Mesenchymal stem cell (in vitro differentiated cells and primary cell): ENCODE measurements around the gene TRNT1.

Experiments
- DNase-seq: peaks from one replicate; pipeline ENCODE4 v3.0.0-alpha.2; 2013
- H2AFZ ChIP-seq: one replicate; pipeline ENCODE4 v1.6.1; 2013; ENCODE audit warnings: low read depth, mild to moderate bottlenecking, control low read depth, inconsistent platforms, low read length, moderate library complexity
- H2AK5ac ChIP-seq: 2 replicates; pipeline ENCODE4 v1.6.1; 2013; ENCODE audit warnings: low read length, moderate library complexity, mild to moderate bottlenecking, inconsistent platforms; ENCODE audit not compliant: severe bottlenecking
- H2BK120ac ChIP-seq: one replicate; pipeline ENCODE4 v1.6.1; 2013; ENCODE audit warnings: low read depth, mild to moderate bottlenecking, inconsistent platforms, low read length, moderate library complexity
- H2BK12ac ChIP-seq, 2 experiments: one replicate each; pipeline ENCODE4 v1.6.1; 2013; ENCODE audit warnings: inconsistent platforms in 2 of 2, low read length in 2 of 2, mild to moderate bottlenecking in 2 of 2, moderate library complexity in 2 of 2, control low read depth in 1 of 2
- H2BK15ac ChIP-seq: one replicate; pipeline ENCODE4 v1.6.1; 2013; ENCODE audit warnings: mild to moderate bottlenecking, low read depth, inconsistent platforms; ENCODE audit not compliant: poor library complexity, severe bottlenecking
- H2BK5ac ChIP-seq: 2 replicates; pipeline ENCODE4 v1.6.1; 2013; ENCODE audit warnings: low read depth, mild to moderate bottlenecking, low read length, control low read depth, inconsistent platforms; ENCODE audit not compliant: poor library complexity, severe bottlenecking
- H3K14ac ChIP-seq, 2 experiments: one replicate each; pipeline ENCODE4 v1.6.1; 2013; ENCODE audit warnings: inconsistent platforms in 2 of 2, low read length in 2 of 2, control low read depth in 1 of 2, mild to moderate bottlenecking in 1 of 2, moderate library complexity in 1 of 2
- H3K18ac ChIP-seq, 2 experiments: one replicate each; pipeline ENCODE4 v1.6.1; 2013; ENCODE audit warnings: inconsistent platforms in 2 of 2, low read length in 2 of 2, control low read depth in 1 of 2, low read depth in 1 of 2, mild to moderate bottlenecking in 1 of 2
- H3K23ac ChIP-seq, 2 experiments: one replicate each; pipeline ENCODE4 v1.6.1; 2013; ENCODE audit warnings: inconsistent platforms in 2 of 2, low read length in 2 of 2, mild to moderate bottlenecking in 2 of 2, moderate library complexity in 2 of 2, control low read depth in 1 of 2
- H3K27ac ChIP-seq: 2 replicates; pipeline ENCODE4 v1.5.1; 2013; ENCODE audit warnings: mild to moderate bottlenecking, moderate library complexity, low read length, control low read depth, inconsistent platforms; ENCODE audit not compliant: poor library complexity, severe bottlenecking
- H3K27me3 ChIP-seq, 2 experiments: 2 replicates each; pipeline versions ENCODE4 v1.6.1 to v1.7.0; 2013; ENCODE audit warnings: low read length in 2 of 2, mild to moderate bottlenecking in 2 of 2, moderate library complexity in 2 of 2, control low read depth in 1 of 2, inconsistent platforms in 1 of 2; ENCODE audit not compliant: control insufficient read depth in 1 of 2, insufficient read depth in 1 of 2
- H3K36me3 ChIP-seq, 2 experiments: 2 replicates each; pipeline versions ENCODE4 v1.6.1 to v1.7.0; 2013; ENCODE audit warnings: low read length in 2 of 2, control low read depth in 1 of 2, inconsistent platforms in 1 of 2, low read depth in 1 of 2, mild to moderate bottlenecking in 1 of 2; ENCODE audit not compliant: insufficient read depth in 2 of 2, control insufficient read depth in 1 of 2
- H3K4ac ChIP-seq, 2 experiments: one replicate each; pipeline ENCODE4 v1.6.1; 2013; ENCODE audit warnings: inconsistent platforms in 2 of 2, low read length in 2 of 2, mild to moderate bottlenecking in 2 of 2, moderate library complexity in 2 of 2, control low read depth in 1 of 2, low read depth in 1 of 2
- H3K4me1 ChIP-seq: 2 replicates; pipeline ENCODE4 v1.6.1; 2013; ENCODE audit warnings: low read depth, low read length, control low read depth; ENCODE audit not compliant: control insufficient read depth, insufficient read depth
- H3K4me2 ChIP-seq: 2 replicates; pipeline ENCODE4 v1.6.1; 2013; ENCODE audit warnings: low read length, mild to moderate bottlenecking, inconsistent platforms; ENCODE audit not compliant: poor library complexity, severe bottlenecking
- H3K4me3 ChIP-seq, 2 experiments: 2 replicates each; pipeline versions ENCODE4 v1.5.1 to v1.7.0; 2013; ENCODE audit warnings: low read length in 2 of 2, mild to moderate bottlenecking in 2 of 2, control low read depth in 1 of 2, low read depth in 1 of 2; ENCODE audit not compliant: insufficient read depth in 1 of 2
- H3K79me1 ChIP-seq: replicated peaks from 2 replicates; pipeline ENCODE4 v1.6.1; 2013; ENCODE audit warnings: mild to moderate bottlenecking, control low read depth, low read length, inconsistent platforms; ENCODE audit not compliant: poor library complexity, severe bottlenecking
- H3K9ac ChIP-seq: 2 replicates; pipeline ENCODE4 v1.7.0; 2013; ENCODE audit warnings: mild to moderate bottlenecking, low read length, moderate library complexity
- H3K9me3 ChIP-seq: 2 replicates; pipeline ENCODE4 v1.7.0; 2013; ENCODE audit warnings: mild to moderate bottlenecking, low read length; ENCODE audit not compliant: control insufficient read depth
- H4K8ac ChIP-seq: one replicate; pipeline ENCODE4 v1.6.1; 2013; ENCODE audit warnings: inconsistent platforms, mild to moderate bottlenecking, low read length, moderate library complexity
- H4K91ac ChIP-seq: one replicate; pipeline ENCODE4 v1.6.1; 2013; ENCODE audit warnings: mild to moderate bottlenecking, low read length, inconsistent platforms
- WGBS: methylation state at CpG from one replicate; pipeline ENCODE4 v1.1.7; 2013; ENCODE audit warnings: mixed read lengths; 5-methylcytosine and 5-hydroxymethylcytosine counted together

The TRNT1 gene

GRCh38 chr3:3172627-3173026, 45.9 kb downstream of the TRNT1 start:
- no peak overlapping the region for H2BK12ac ChIP-seq
- H3K9me3 ChIP-seq: no peaks in the 10 kb centered on the region
- no peaks in the 10 kb centered on the region for H3K4me1 ChIP-seq
- no peaks in the 10 kb centered on the region for H3K27me3 ChIP-seq
- no peak overlapping the region for H4K91ac ChIP-seq
- peak overlapping the region; percentile 22 for H3K9ac ChIP-seq
- no peak overlapping the region for H2BK15ac ChIP-seq
- H4K8ac ChIP-seq: no peak overlapping the region
- H3K14ac ChIP-seq: no peak overlapping the region
- peaks cover 12% of the 10 kb centered on the region for H3K79me1 ChIP-seq
- DNase-seq: no peak
- no peak overlapping the region for H2BK5ac ChIP-seq
- H3K18ac ChIP-seq: no peak overlapping the region
- no peak overlapping the region for H2AK5ac ChIP-seq
- no peak overlapping the region for H3K4ac ChIP-seq
- WGBS: 100% methylated on average over 1 of the region's 1 CpG
- H3K23ac ChIP-seq: no peak overlapping the region
- H2AFZ ChIP-seq: no peak overlapping the region
- H3K36me3 ChIP-seq: peaks cover 18 to 76% of the 10 kb centered on the region in 2 experiments
- no peak overlapping the region for H3K27ac ChIP-seq
- no peak overlapping the region for H3K4me2 ChIP-seq
- no peak overlapping the region for H3K4me3 ChIP-seq
- no peak overlapping the region for H2BK120ac ChIP-seq

GRCh38 chr3:3177861-3178497, 51.2 kb downstream of the TRNT1 start:
- H2BK5ac ChIP-seq: no peak overlapping the region
- H2BK120ac ChIP-seq: no peak overlapping the region
- 70% methylated on average over 10 of the region's 10 CpGs for WGBS
- H3K9ac ChIP-seq: peak overlapping the region; percentile 96
- H4K8ac ChIP-seq: no peak overlapping the region
- H3K79me1 ChIP-seq: peaks cover 8% of the 10 kb centered on the region
- peaks cover 7 to 25% of the 10 kb centered on the region in 2 experiments for H3K36me3 ChIP-seq
- H3K4me2 ChIP-seq: peak overlapping the region; percentile 89
- H2BK15ac ChIP-seq: no peak overlapping the region
- no peak overlapping the region for H3K23ac ChIP-seq
- peaks cover 2% of the 10 kb centered on the region for H3K4me1 ChIP-seq
- peak; percentile 38 for DNase-seq
- H3K18ac ChIP-seq: no peak overlapping the region
- peak overlapping the region in 1 of 2 experiments; percentile 96 for H3K4me3 ChIP-seq
- H2AFZ ChIP-seq: no peak overlapping the region
- no peak overlapping the region for H2AK5ac ChIP-seq
- H3K27me3 ChIP-seq: peaks cover 0 to 3% of the 10 kb centered on the region in 2 experiments
- H3K9me3 ChIP-seq: no peaks in the 10 kb centered on the region
- H2BK12ac ChIP-seq: no peak overlapping the region
- no peak overlapping the region for H3K27ac ChIP-seq
- H3K4ac ChIP-seq: no peak overlapping the region
- H4K91ac ChIP-seq: no peak overlapping the region
- no peak overlapping the region for H3K14ac ChIP-seq

GRCh38 chr3:3178498-3179328, 52.0 kb downstream of the TRNT1 start:
- Histone ChIP-seq H3K4ac (peak overlapping the region in 1 of 2 experiments; percentile 68), H2AFZ (peak overlapping the region; percentile 96), H4K91ac (no peak overlapping the region), H2BK5ac (no peak overlapping the region), H3K79me1 (peaks cover 8% of the 10 kb centered on the region), H2AK5ac (no peak overlapping the region), H3K18ac (no peak overlapping the region), H3K9me3 (no peaks in the 10 kb centered on the region), H3K27me3 (peaks cover 0 to 3% of the 10 kb centered on the region in 2 experiments), H2BK120ac (peak overlapping the region; percentile 75), H3K9ac (peak overlapping the region; percentile 96), H3K23ac (no peak overlapping the region), H3K36me3 (peaks cover 5 to 17% of the 10 kb centered on the region in 2 experiments), H3K27ac (no peak overlapping the region), H3K4me2 (peak overlapping the region; percentile 89), H3K4me1 (peaks cover 2% of the 10 kb centered on the region), H2BK12ac (no peak overlapping the region), H3K14ac (no peak overlapping the region), H4K8ac (no peak overlapping the region), H3K4me3 (peak overlapping the region; percentile 96), H2BK15ac (no peak overlapping the region)
- peak; percentile 7 for DNase-seq
- 46% methylated on average over 16 of the region's 16 CpGs for WGBS
